SH-SY5Y (cell line): ENCODE measurements around the gene BSN.

ENCODE experiments used
- GATA2 ChIP-seq: IDR thresholded peaks from 2 replicates; pipeline ENCODE4 v1.6.1; 2011; ENCODE audit warnings: mild to moderate bottlenecking, low read depth, low read length
- GATA3 ChIP-seq: IDR thresholded peaks from 2 replicates; pipeline ENCODE4 v1.6.1; 2011; ENCODE audit warnings: low read depth, mild to moderate bottlenecking, low read length, moderate library complexity

DNA sequence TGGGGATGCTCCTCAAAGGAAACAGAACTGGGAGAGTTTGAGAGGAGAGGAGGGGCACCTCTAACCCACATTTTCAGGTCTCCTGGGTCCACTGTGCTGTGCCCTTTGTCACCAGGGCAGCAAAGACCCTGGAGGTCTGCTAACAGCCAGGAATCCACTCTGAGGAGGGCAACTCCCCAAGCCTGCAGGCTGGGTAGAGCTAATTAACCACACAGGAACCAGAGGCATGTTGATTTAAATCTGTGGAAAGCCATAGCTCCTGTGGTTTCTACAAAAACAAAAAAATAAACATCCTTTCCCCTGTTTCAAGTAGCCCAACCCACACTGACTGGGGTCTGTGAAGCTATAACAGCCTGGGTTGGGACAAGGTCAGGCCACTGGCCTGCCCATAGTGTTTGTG, 2.2 kb upstream of the BSN start:
- TF ChIP-seq GATA2 (no peak), GATA3 (no peak)
